Measurements from ENCODE around the gene DDX51. TPM values are rescaled to one million over a fixed set of nuclear protein-coding genes. Genes with fewer than 3 reads are reported as not detected.

DDX51 gene
- total and polyA plus RNA-seq, 4 experiments from 2014 or later: 4.0 to 42.9 (median 27.5) TPM

DNA sequence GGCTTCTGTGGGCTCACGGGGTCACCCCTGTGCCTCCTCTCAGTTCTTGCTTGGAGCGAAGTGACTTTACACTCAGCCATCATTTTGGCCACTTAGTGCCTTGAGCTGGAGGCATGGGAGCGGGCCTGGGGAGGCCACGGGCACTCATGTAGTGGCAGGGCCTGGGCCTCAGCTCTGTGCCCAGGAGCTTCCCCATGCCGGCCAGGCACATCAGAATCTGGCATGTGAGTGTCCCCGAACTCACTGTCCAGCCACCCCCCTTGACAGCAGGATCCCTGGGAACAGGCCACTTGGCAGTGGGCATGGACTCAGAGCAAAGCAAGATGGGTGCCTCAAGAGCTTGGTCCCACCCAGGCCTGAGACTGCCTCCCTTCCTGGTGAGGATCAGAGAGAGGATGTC lies 29.5 kb downstream of the DDX51 start:
- Mint-ChIP-seq H3K27me3 (no peaks in the 10 kb centered on the region), H3K4me3 (no peak overlapping the region), H3K4me1 (no peaks in the 10 kb centered on the region), H3K27ac (no peak overlapping the region), H3K9me3 (no peaks in the 10 kb centered on the region), H3K36me3 (peaks cover 17 to 40% of the 10 kb centered on the region in 2 donors)
- no peaks in the 10 kb centered on the region for H3K4me1 ChIP-seq (ENCODE audit: insufficient read depth, low read length)
- no peak overlapping the region for H3K27ac ChIP-seq (ENCODE audit: low read depth, low read length)
- no peak for DNase-seq
- ChIA-PET CTCF (ENCODE audit: partially characterized antibody) (no interaction called here), POLR2A (ENCODE audit: partially characterized antibody) (no interaction called here)
- peaks cover 17% of the 10 kb centered on the region for H3K36me3 ChIP-seq (ENCODE audit: insufficient read depth, low read length)
- H3K27me3 ChIP-seq (ENCODE audit: insufficient read depth, low read length): no peaks in the 10 kb centered on the region
- H3K4me3 ChIP-seq (ENCODE audit: low read length in 2 of 2): no peak overlapping the region
- intact Hi-C loops (cut with micrococcal nuclease): no loop called here
- H3K9me3 ChIP-seq (ENCODE audit: control insufficient read depth in 1 of 2, low read length in 2 of 2): no peaks in the 10 kb centered on the region

DNA sequence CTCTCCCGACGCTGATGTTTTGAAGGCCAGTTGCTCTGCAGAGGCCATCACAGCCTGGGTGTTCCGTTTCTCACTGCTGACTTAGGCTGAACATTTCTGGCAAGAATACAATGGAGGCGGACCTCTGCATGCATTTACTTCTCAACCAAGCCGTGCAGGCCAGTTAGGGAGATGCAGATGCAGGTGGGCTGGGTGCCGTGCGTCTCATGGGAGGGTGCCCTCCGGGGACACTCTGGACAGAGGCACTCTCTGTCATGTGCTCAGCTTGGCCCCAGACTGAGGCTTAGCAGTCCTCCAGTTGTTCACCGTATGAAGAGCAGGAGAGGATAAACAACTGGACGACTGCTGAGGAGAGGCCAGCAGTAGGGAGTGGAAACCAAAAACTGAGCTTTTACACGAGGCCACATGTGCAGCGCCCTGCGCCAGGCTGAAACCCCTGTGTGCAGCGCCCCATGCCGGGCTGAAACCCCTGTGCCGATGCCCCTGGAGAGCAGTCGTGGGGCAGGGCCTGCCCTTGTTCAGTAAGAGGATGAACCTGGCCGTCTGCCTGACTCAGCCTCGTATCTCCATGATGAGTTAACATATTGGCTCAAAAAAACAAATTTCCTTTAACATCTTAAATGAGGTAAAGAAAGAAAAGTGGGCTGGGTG lies 32.3 kb downstream of the DDX51 start:
- no peaks in the 10 kb centered on the region for H3K9me3 Mint-ChIP-seq
- POLR2A ChIA-PET (ENCODE audit: partially characterized antibody): no interaction called here
- Histone ChIP-seq H3K9me3 (ENCODE audit: control insufficient read depth in 1 of 2, low read length in 2 of 2) (no peaks in the 10 kb centered on the region), H3K4me3 (ENCODE audit: low read length in 2 of 2) (no peak overlapping the region), H3K27me3 (ENCODE audit: insufficient read depth, low read length) (no peaks in the 10 kb centered on the region), H3K4me1 (ENCODE audit: insufficient read depth, low read length) (no peaks in the 10 kb centered on the region), H3K27ac (ENCODE audit: low read depth, low read length) (no peak overlapping the region), H3K36me3 (ENCODE audit: insufficient read depth, low read length) (peaks cover 18% of the 10 kb centered on the region)
- no peaks in the 10 kb centered on the region for H3K4me1 Mint-ChIP-seq
- H3K27me3 Mint-ChIP-seq: no peaks in the 10 kb centered on the region
- peaks cover 17 to 51% of the 10 kb centered on the region in 2 donors for H3K36me3 Mint-ChIP-seq
- intact Hi-C loops (cut with micrococcal nuclease): no loop called here
- no peak for DNase-seq
- no peak overlapping the region for H3K4me3 Mint-ChIP-seq
- CTCF ChIA-PET (ENCODE audit: partially characterized antibody): no interaction called here
- peak overlapping the region in 1 of 7 donors; percentile 39 for H3K27ac Mint-ChIP-seq

DNA sequence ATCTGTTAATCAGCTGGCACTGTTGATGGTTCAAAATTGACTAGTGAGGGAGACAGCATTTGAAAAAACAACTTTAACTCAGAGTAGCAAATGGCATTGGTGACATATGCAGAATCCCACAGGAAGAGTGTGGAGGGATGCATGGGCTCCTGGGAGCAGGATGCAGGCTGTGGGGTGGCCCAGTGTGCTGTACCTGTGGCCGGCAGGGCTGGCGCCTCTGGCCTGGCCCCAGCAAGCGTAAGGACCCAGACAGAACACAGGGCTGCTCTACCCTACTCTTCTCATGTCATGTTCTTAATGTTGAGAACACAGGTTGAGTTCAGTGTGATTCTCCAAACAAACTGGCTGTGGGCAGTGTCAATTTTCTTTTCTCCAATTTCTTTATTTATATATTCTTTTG lies 33.4 kb downstream of the DDX51 start:
- Mint-ChIP-seq H3K27ac (no peak overlapping the region), H3K27me3 (no peaks in the 10 kb centered on the region), H3K4me3 (no peak overlapping the region), H3K4me1 (no peaks in the 10 kb centered on the region), H3K9me3 (no peaks in the 10 kb centered on the region), H3K36me3 (peaks cover 17 to 47% of the 10 kb centered on the region in 2 donors)
- H3K27me3 ChIP-seq (ENCODE audit: insufficient read depth, low read length): no peaks in the 10 kb centered on the region
- no peak overlapping the region for H3K27ac ChIP-seq (ENCODE audit: low read depth, low read length)
- no peak for DNase-seq
- H3K36me3 ChIP-seq (ENCODE audit: insufficient read depth, low read length): peaks cover 21% of the 10 kb centered on the region
- no peaks in the 10 kb centered on the region for H3K9me3 ChIP-seq (ENCODE audit: control insufficient read depth in 1 of 2, low read length in 2 of 2)
- no peaks in the 10 kb centered on the region for H3K4me1 ChIP-seq (ENCODE audit: insufficient read depth, low read length)
- ChIA-PET CTCF (ENCODE audit: partially characterized antibody) (no interaction called here), POLR2A (ENCODE audit: partially characterized antibody) (no interaction called here)
- no peak overlapping the region for H3K4me3 ChIP-seq (ENCODE audit: low read length in 2 of 2)
- intact Hi-C loops (cut with micrococcal nuclease): no loop called here

DNA sequence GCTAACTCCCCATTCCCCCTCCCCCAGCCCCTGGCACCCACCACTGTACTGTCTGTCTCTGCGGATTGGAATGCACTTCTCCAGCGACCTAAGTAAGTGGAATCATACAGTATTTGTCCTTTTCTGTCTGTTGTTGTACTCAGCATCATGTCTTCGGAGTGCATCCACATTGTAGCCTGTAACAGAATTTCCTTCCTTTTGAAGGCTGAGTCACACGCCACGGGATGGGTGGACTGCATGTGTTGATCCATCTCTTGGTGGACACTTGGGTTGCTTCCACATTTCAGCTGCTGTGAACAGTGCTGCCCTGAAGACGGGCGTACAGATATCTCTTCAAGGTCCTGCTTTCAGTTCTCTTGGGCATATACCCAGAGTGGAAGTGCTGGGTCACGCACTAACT lies 34.4 kb downstream of the DDX51 start:
- CTCF ChIA-PET (ENCODE audit: partially characterized antibody): no interaction called here

DNA sequence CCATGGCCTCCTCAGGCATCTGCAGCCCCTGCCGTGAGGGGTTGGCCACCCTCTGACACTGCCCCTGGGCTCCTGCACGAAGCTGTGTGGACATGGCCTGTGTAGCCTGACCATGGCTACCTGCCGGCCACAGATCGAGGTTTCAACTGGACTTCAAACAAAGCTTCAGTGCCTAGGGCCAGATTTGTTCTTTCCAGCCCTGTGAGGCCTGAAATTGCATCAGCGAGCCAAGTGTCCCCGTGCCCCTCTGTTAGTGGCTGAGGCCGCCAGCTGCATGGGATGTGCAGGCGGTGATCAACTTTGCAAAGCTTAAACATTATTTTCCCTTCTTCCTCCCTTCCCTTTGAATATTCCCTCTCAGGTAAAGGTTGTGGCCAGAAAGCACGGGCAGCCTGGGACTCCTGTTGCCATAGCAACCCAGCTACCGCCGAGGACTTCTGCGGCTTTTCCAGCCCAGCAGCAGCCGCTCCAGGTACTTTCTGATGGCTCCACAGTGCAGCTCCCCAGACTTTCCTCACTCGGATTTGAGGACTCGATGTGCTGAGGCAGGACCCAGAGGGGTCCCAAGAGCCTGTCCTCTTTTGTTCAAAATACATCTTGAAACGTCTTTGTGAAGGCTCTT lies 35.8 kb downstream of the DDX51 start:
- POLR2A ChIA-PET (ENCODE audit: partially characterized antibody): no interaction called here
- Histone ChIP-seq H3K27ac (ENCODE audit: low read depth, low read length) (no peak overlapping the region), H3K9me3 (ENCODE audit: control insufficient read depth in 1 of 2, low read length in 2 of 2) (no peaks in the 10 kb centered on the region), H3K4me3 (ENCODE audit: low read length in 2 of 2) (no peak overlapping the region), H3K4me1 (ENCODE audit: insufficient read depth, low read length) (no peaks in the 10 kb centered on the region), H3K27me3 (ENCODE audit: insufficient read depth, low read length) (no peaks in the 10 kb centered on the region), H3K36me3 (ENCODE audit: insufficient read depth, low read length) (peaks cover 13% of the 10 kb centered on the region)
- Mint-ChIP-seq H3K4me1 (peaks cover 0 to 2% (median 0%) of the 10 kb centered on the region in 4 donors), H3K27ac (peak overlapping the region in 1 of 7 donors; percentile 59), H3K36me3 (peaks cover 18 to 37% of the 10 kb centered on the region in 2 donors), H3K4me3 (no peak overlapping the region), H3K9me3 (no peaks in the 10 kb centered on the region), H3K27me3 (no peaks in the 10 kb centered on the region)
- CTCF ChIA-PET (ENCODE audit: partially characterized antibody): interaction anchor here (0.7 kb wide), 1 partner anchor 453 kb away, joined by 3 read pairs; no protein-coding TSS in a partner anchor
- intact Hi-C loops (cut with micrococcal nuclease): no loop called here
- DNase-seq: no peak

More for the DNA sequence above, 34.4 kb downstream of the DDX51 start:
- POLR2A ChIA-PET (ENCODE audit: partially characterized antibody): no interaction called here
- H3K4me3 Mint-ChIP-seq: no peak overlapping the region
- DNase-seq: no peak
- Histone ChIP-seq H3K9me3 (ENCODE audit: control insufficient read depth in 1 of 2, low read length in 2 of 2) (no peaks in the 10 kb centered on the region), H3K4me3 (ENCODE audit: low read length in 2 of 2) (no peak overlapping the region), H3K27me3 (ENCODE audit: insufficient read depth, low read length) (no peaks in the 10 kb centered on the region), H3K4me1 (ENCODE audit: insufficient read depth, low read length) (no peaks in the 10 kb centered on the region), H3K36me3 (ENCODE audit: insufficient read depth, low read length) (peaks cover 18% of the 10 kb centered on the region), H3K27ac (ENCODE audit: low read depth, low read length) (no peak overlapping the region)
- H3K27me3 Mint-ChIP-seq: no peaks in the 10 kb centered on the region
- peaks cover 0 to 2% (median 0%) of the 10 kb centered on the region in 4 donors for H3K4me1 Mint-ChIP-seq
- intact Hi-C loops (cut with micrococcal nuclease): no loop called here
- H3K36me3 Mint-ChIP-seq: peaks cover 21 to 46% of the 10 kb centered on the region in 2 donors
- no peaks in the 10 kb centered on the region for H3K9me3 Mint-ChIP-seq
- peak overlapping the region in 1 of 7 donors; percentile 79 for H3K27ac Mint-ChIP-seq

DNA sequence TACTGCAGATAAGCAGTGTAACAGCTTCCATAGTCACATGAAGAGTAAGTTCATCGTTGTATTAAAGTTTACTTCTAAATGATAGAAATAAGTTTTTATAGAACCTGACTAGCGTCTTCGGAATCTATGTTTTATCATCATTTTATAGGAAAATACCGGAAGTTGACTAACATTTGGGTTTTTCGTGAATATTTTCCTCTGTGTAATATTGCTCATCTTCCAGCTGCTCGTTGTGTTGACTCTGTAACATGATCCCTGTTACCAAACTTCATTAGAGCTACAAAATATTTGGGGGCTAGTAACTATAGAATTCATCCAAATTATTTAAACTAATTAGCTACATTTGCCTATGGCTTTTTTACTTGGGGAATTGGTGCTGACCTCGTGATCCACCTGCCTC lies 37.2 kb downstream of the DDX51 start:
- ChIA-PET CTCF (ENCODE audit: partially characterized antibody) (no interaction called here), POLR2A (ENCODE audit: partially characterized antibody) (no interaction called here)
- intact Hi-C loops (cut with micrococcal nuclease): no loop called here
- no peak for DNase-seq
- H3K4me1 ChIP-seq (ENCODE audit: insufficient read depth, low read length): no peaks in the 10 kb centered on the region
- no peaks in the 10 kb centered on the region for H3K9me3 ChIP-seq (ENCODE audit: control insufficient read depth in 1 of 2, low read length in 2 of 2)
- no peak overlapping the region for H3K27ac ChIP-seq (ENCODE audit: low read depth, low read length)
- no peak overlapping the region for H3K27ac Mint-ChIP-seq
- H3K4me3 ChIP-seq (ENCODE audit: low read length in 2 of 2): no peak overlapping the region
- peaks cover 0 to 2% (median 0%) of the 10 kb centered on the region in 4 donors for H3K4me1 Mint-ChIP-seq
- no peaks in the 10 kb centered on the region for H3K27me3 Mint-ChIP-seq
- peaks cover 13% of the 10 kb centered on the region for H3K36me3 ChIP-seq (ENCODE audit: insufficient read depth, low read length)
- no peaks in the 10 kb centered on the region for H3K27me3 ChIP-seq (ENCODE audit: insufficient read depth, low read length)
- no peak overlapping the region for H3K4me3 Mint-ChIP-seq
- H3K36me3 Mint-ChIP-seq: peaks cover 18 to 34% of the 10 kb centered on the region in 2 donors
- H3K9me3 Mint-ChIP-seq: no peaks in the 10 kb centered on the region

DNA sequence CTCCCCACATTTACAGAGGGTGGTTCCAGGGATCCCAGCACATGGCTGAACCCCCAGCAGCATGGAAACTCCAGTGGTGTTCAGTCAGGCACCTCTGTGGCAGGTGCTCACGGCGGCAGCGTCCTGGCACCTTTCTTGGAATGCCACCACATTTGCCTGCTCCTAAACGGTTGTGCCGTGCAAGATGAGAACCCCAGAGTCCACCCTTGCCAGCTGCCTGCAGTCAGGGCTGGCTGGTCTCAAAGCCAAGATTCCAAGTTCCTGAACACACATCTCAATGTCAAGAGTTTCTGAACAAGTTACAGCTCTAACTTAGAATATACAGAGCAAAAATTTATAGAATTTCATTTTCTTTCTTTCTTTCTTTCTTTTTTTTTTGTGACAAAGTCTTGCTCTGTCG lies 38.7 kb downstream of the DDX51 start:
- no peaks in the 10 kb centered on the region for H3K4me1 ChIP-seq (ENCODE audit: insufficient read depth, low read length)
- no peaks in the 10 kb centered on the region for H3K27me3 ChIP-seq (ENCODE audit: insufficient read depth, low read length)
- peaks cover 11 to 28% of the 10 kb centered on the region in 2 donors for H3K36me3 Mint-ChIP-seq
- H3K27me3 Mint-ChIP-seq: no peaks in the 10 kb centered on the region
- no peak overlapping the region for H3K4me3 ChIP-seq (ENCODE audit: low read length in 2 of 2)
- ChIA-PET CTCF (ENCODE audit: partially characterized antibody) (no interaction called here), POLR2A (ENCODE audit: partially characterized antibody) (no interaction called here)
- no peak overlapping the region for H3K27ac ChIP-seq (ENCODE audit: low read depth, low read length)
- no peaks in the 10 kb centered on the region for H3K9me3 ChIP-seq (ENCODE audit: control insufficient read depth in 1 of 2, low read length in 2 of 2)
- intact Hi-C loops (cut with micrococcal nuclease): no loop called here
- H3K36me3 ChIP-seq (ENCODE audit: insufficient read depth, low read length): peaks cover 9% of the 10 kb centered on the region
- H3K4me1 Mint-ChIP-seq: peaks cover 0 to 2% (median 0%) of the 10 kb centered on the region in 4 donors
- no peak overlapping the region for H3K27ac Mint-ChIP-seq
- H3K4me3 Mint-ChIP-seq: no peak overlapping the region
- no peak for DNase-seq
- H3K9me3 Mint-ChIP-seq: no peaks in the 10 kb centered on the region

Data from CD4-positive, alpha-beta memory T cell (primary cell).